K562 (cell line): Measurements from ENCODE around the gene EPS8. TPM values are rescaled to one million over a fixed set of nuclear protein-coding genes. Genes with fewer than 3 reads are reported as not detected.

Experiments used
- ATAC-seq: fragments of 200-7000 bp; cut with Tn5 transposase; 3 replicates; pipeline ENCODE4 v1.9.1; 2020; ENCODE audit warnings: moderate library complexity
- BruUV-seq: library from RNA; stranded (reverse); fragments of 400-500 nt; replicated peaks from 2 replicates; lab custom pipeline; 2021; lab: Mats Ljungman, UMichigan
- CTCF ChIA-PET: fragments of 300-600 bp; formaldehyde crosslinking; extraction: SDS; loops from one replicate; lab custom pipeline; 2021; ENCODE audit warnings: low intra/inter-chr PET ratio; lab: Yijun Ruan, JAX
- POLR2A ChIA-PET: fragments of 300-600, 350-650 bp; sonication (Branson Sonifier 250); formaldehyde crosslinking; extraction: SDS; loops from one replicate; lab custom pipeline; 2021; ENCODE audit warnings: antibody characterized with exemption, inconsistent platforms; lab: Yijun Ruan, JAX
- DNase-seq, 4 experiments: peaks; one replicate each; pipeline versions ENCODE4 v3.0.0 to v3.0.0-alpha.2; 2011 to 2018; ENCODE audit warnings: low spot score in 3 of 4, mixed read lengths in 3 of 4; ENCODE audit errors: extremely low read depth in 1 of 4
- FAIRE-seq: peaks from 2 replicates; lab custom pipeline; 2011; peaks lifted over from hg19 to GRCh38; lab: Jason Lieb, UNC
- H2AFZ ChIP-seq: 2 replicates; pipeline ENCODE4 v1.6.0; 2011; ENCODE audit warnings: low read depth, low read length, control low read depth, inconsistent platforms
- H3K27ac ChIP-seq: fragments of 200-600 bp; 3 replicates; pipeline ENCODE4 v1.8.0; 2011; ENCODE audit warnings: low read depth, mild to moderate bottlenecking, control low read depth, inconsistent platforms, low read length, moderate library complexity, mixed read lengths; ENCODE audit errors: extremely low read depth
- H3K27me3 ChIP-seq, 2 experiments: fragments of 300-600 bp in 1 of 2; 2 replicates in 1 of 2; 3 replicates in 1 of 2; pipeline versions ENCODE4 v1.6.0 to v1.8.0; 2011; ENCODE audit warnings: inconsistent platforms in 2 of 2, low read length in 2 of 2, mild to moderate bottlenecking in 1 of 2, mixed read lengths in 1 of 2, moderate library complexity in 1 of 2; ENCODE audit not compliant: control insufficient read depth in 2 of 2, insufficient read depth in 2 of 2
- H3K36me3 ChIP-seq: fragments of 300-600 bp; 3 replicates; pipeline ENCODE4 v1.8.0; 2011; ENCODE audit warnings: mild to moderate bottlenecking, low read length, inconsistent platforms; ENCODE audit not compliant: control insufficient read depth, insufficient read depth
- H3K4me1 ChIP-seq, 2 experiments: fragments of 200-600 bp in 1 of 2; replicated peaks in 1 of 2; 2 replicates in 1 of 2; 3 replicates in 1 of 2; pipeline versions ENCODE4 v1.5.1 to v1.8.0; 2011; ENCODE audit warnings: inconsistent platforms in 2 of 2, low read length in 2 of 2, mild to moderate bottlenecking in 1 of 2, mixed read lengths in 1 of 2, moderate library complexity in 1 of 2; ENCODE audit not compliant: control insufficient read depth in 2 of 2, insufficient read depth in 2 of 2
- H3K4me2 ChIP-seq: 2 replicates; pipeline ENCODE4 v1.6.1; 2011; ENCODE audit warnings: low read length, control low read depth, inconsistent platforms, mixed read lengths; ENCODE audit not compliant: insufficient read depth
- H3K4me3 ChIP-seq: fragments of 200-600 bp; sonication (generic), shearing (Covaris generic); 2 replicates; pipeline ENCODE4 v1.5.1; 2016; ENCODE audit warnings: control low read depth, inconsistent platforms
- H3K79me2 ChIP-seq: fragments of 200-600 bp; 3 replicates; pipeline ENCODE4 v1.8.0; 2011; ENCODE audit warnings: low read length, inconsistent platforms; ENCODE audit not compliant: control insufficient read depth, insufficient read depth
- H3K9ac ChIP-seq, 2 experiments: 2 replicates each; pipeline versions ENCODE4 v1.6.0 to v1.6.1; 2011; ENCODE audit warnings: low read depth in 2 of 2, low read length in 2 of 2, control low read depth in 1 of 2, inconsistent platforms in 1 of 2, mild to moderate bottlenecking in 1 of 2, mixed read lengths in 1 of 2; ENCODE audit not compliant: insufficient read depth in 1 of 2
- H3K9me1 ChIP-seq: one replicate; pipeline ENCODE4 v1.6.0; 2011; ENCODE audit warnings: inconsistent platforms, mild to moderate bottlenecking, low read length, moderate library complexity; ENCODE audit not compliant: control insufficient read depth, insufficient read depth
- H3K9me3 ChIP-seq: replicated peaks from 2 replicates; pipeline ENCODE4 v1.5.1; 2011; ENCODE audit warnings: low read depth, low read length, inconsistent platforms; ENCODE audit not compliant: control insufficient read depth, insufficient read depth
- H4K20me1 ChIP-seq: replicated peaks from 2 replicates; pipeline ENCODE4 v1.6.1; 2011; ENCODE audit warnings: low read length, inconsistent platforms, mixed read lengths; ENCODE audit not compliant: control insufficient read depth, insufficient read depth
- ARNT ChIP-seq, 2 experiments: fragments of 450-650 bp; IDR thresholded peaks; 2 replicates each; pipeline ENCODE4 v1.6.1; 2016; ENCODE audit warnings: mild to moderate bottlenecking in 1 of 2
- BCL6 ChIP-seq: fragments of 250-450 bp; sonication (Bioruptor Pico); IDR thresholded peaks from 2 replicates; pipeline ENCODE4 v1.4.0; 2020
- BHLHE40 ChIP-seq: IDR thresholded peaks from 2 replicates; pipeline ENCODE4 v1.6.1; 2011; ENCODE audit warnings: low read length, improper control_type of control experiment
- DMBX1 ChIP-seq: fragments of 250-450 bp; sonication (Bioruptor Pico); IDR thresholded peaks from 2 replicates; pipeline ENCODE4 v1.8.0; 2022; ENCODE audit warnings: inconsistent platforms, mild to moderate bottlenecking, moderate library complexity, borderline replicate concordance
- EGR1 ChIP-seq: fragments of 450-650 bp; conservative IDR thresholded peaks from 2 replicates; pipeline ENCODE4 v1.6.1; 2017; ENCODE audit warnings: mild to moderate bottlenecking
- ETV6 ChIP-seq, 3 experiments: fragments of 150-350 bp in 1 of 3; sonication (generic) in 1 of 3; formaldehyde crosslinking in 1 of 3; IDR thresholded peaks; 2 replicates each; pipeline versions ENCODE4 v1.6.1 to v1.8.0; 2014 to 2022; ENCODE audit warnings: borderline replicate concordance in 2 of 3, low read depth in 2 of 3, antibody characterized with exemption in 1 of 3, low read length in 1 of 3, mild to moderate bottlenecking in 1 of 3, missing genetic modification reagents in 1 of 3
- FOXA3 ChIP-seq, 2 experiments: fragments of 450-650 bp in 1 of 2; sonication (generic) in 1 of 2; formaldehyde crosslinking; IDR thresholded peaks in 1 of 2; conservative IDR thresholded peaks in 1 of 2; 2 replicates each; pipeline versions ENCODE4 v1.4.0 to v1.8.0; 2020 to 2022; ENCODE audit warnings: mild to moderate bottlenecking in 2 of 2, missing genetic modification reagents in 1 of 2
- GATA2 ChIP-seq: sonication (generic); formaldehyde crosslinking; IDR thresholded peaks from 2 replicates; pipeline ENCODE4 v1.4.0; 2020; ENCODE audit warnings: mild to moderate bottlenecking, missing genetic modification reagents
- HIVEP1 ChIP-seq: fragments of 250-450 bp; sonication (Bioruptor Pico); IDR thresholded peaks from 2 replicates; pipeline ENCODE4 v1.4.0; 2020; ENCODE audit warnings: mild to moderate bottlenecking
- HSF4 ChIP-seq: fragments of 250-450 bp; sonication (Bioruptor Pico); IDR thresholded peaks from 2 replicates; pipeline ENCODE4 v2.1.2; 2022; ENCODE audit warnings: mild to moderate bottlenecking, moderate library complexity, borderline replicate concordance
- OTX1 ChIP-seq: fragments of 450-650 bp; formaldehyde crosslinking; IDR thresholded peaks from 2 replicates; pipeline ENCODE4 v1.4.0; 2022; ENCODE audit warnings: mild to moderate bottlenecking
- SMAD2 ChIP-seq: fragments of 150-350 bp; IDR thresholded peaks from 2 replicates; pipeline ENCODE4 v1.6.1; 2014; ENCODE audit warnings: low read depth, mild to moderate bottlenecking, low read length
- SMARCB1 ChIP-seq: IDR thresholded peaks from 2 replicates; pipeline ENCODE4 v1.6.1; 2011; ENCODE audit warnings: improper control_type of control experiment, low read depth; ENCODE audit not compliant: insufficient read length
- TRIM28 ChIP-seq: fragments of 450-650 bp; IDR thresholded peaks from 2 replicates; pipeline ENCODE4 v1.6.1; 2017
- ZKSCAN8 ChIP-seq: fragments of 200-800 bp; sonication (Bioruptor generic); IDR thresholded peaks from 2 replicates; pipeline ENCODE4 v1.6.1; 2016; ENCODE audit warnings: missing genetic modification characterization, missing compliant biosample characterization
- ZNF561 ChIP-seq: fragments of 450-650 bp; formaldehyde crosslinking; conservative IDR thresholded peaks from 2 replicates; pipeline ENCODE4 v1.4.0; 2020; ENCODE audit warnings: mild to moderate bottlenecking, moderate library complexity
- ZNF695 ChIP-seq: fragments of 450-650 bp; formaldehyde crosslinking; IDR thresholded peaks from 2 replicates; pipeline ENCODE4 v1.4.0; 2020; ENCODE audit warnings: mild to moderate bottlenecking, moderate library complexity
- WGBS: fragments of 100-300 bp; shearing (Covaris generic); methylation state at CpG from one replicate; pipeline ENCODE4 v1.1.6; 2016; ENCODE audit warnings: low coverage, mixed read lengths; ENCODE audit not compliant: insufficient coverage; ENCODE audit errors: missing lambda C conversion rate; 5-methylcytosine and 5-hydroxymethylcytosine counted together
- in situ Hi-C: fragments of 300-500 bp; cut with MboI; formaldehyde crosslinking; loops from 4 replicates; pipeline ENCODE4 v1.15.0; 2018; ENCODE audit warnings: inconsistent platforms, mixed read lengths
- intact Hi-C: fragments of 100-400 bp; cut with micrococcal nuclease; formaldehyde crosslinking; loops from 2 replicates; pipeline ENCODE4 v1.14.2; 2022
- polyA plus RNA-seq, 8 experiments: library from polyadenylated mRNA; depleted of rRNA in 4 of 8; stranded (reverse) in 5 of 8; unstranded in 3 of 8; fragments of >200 nt; fragmentation: Nextera tagmentation in 2 of 8; fragmentation: Illumina TruSeq in 1 of 8; extraction: Ambion mirVana in 2 of 8; extraction: Trizol in 1 of 8; gene quantifications; 2 replicates each; pipeline versions ENCODE4 v1.2.1 to v1.2.3, GENCODE V29; 2011 to 2014; ENCODE audit warnings: inconsistent platforms in 1 of 8, missing spikeins in 1 of 8
- total RNA-seq, 7 experiments: library from RNA; depleted of rRNA in 6 of 7; stranded (reverse); fragments of >200 nt in 6 of 7; fragmentation: Illumina TruSeq in 2 of 7; extraction: Trizol in 2 of 7; gene quantifications; 2 replicates each; pipeline versions ENCODE4 v1.2.1 to v1.2.3, GENCODE V29; 2011 to 2021; ENCODE audit warnings: low replicate concordance in 1 of 7
- TF ChIP-seq, protein P1 (sequence below): sonication (generic); formaldehyde crosslinking; IDR thresholded peaks from 2 replicates; pipeline ENCODE4 v1.8.0; 2022; ENCODE audit warnings: missing genetic modification reagents, mild to moderate bottlenecking, borderline replicate concordance
- TF ChIP-seq, protein P2 (sequence below): fragments of 250-450 bp; sonication (Bioruptor Pico); IDR thresholded peaks from 2 replicates; pipeline ENCODE4 v1.9.0; 2021; ENCODE audit warnings: mild to moderate bottlenecking
- TF ChIP-seq, protein P3 (sequence below), 2 experiments: fragments of 150-350 bp in 1 of 2; IDR thresholded peaks; 2 replicates each; pipeline ENCODE4 v1.6.1; 2012 to 2016; ENCODE audit warnings: low read depth in 2 of 2, low read length in 2 of 2, mild to moderate bottlenecking in 1 of 2, moderate library complexity in 1 of 2

The EPS8 gene
- total and polyA plus RNA-seq, 9 of the 15 experiments (the other 6 are each of a cell fraction or from before 2014, with no cell fraction given), result 0.10 to 1.9 (median 0.33) TPM

DNA sequence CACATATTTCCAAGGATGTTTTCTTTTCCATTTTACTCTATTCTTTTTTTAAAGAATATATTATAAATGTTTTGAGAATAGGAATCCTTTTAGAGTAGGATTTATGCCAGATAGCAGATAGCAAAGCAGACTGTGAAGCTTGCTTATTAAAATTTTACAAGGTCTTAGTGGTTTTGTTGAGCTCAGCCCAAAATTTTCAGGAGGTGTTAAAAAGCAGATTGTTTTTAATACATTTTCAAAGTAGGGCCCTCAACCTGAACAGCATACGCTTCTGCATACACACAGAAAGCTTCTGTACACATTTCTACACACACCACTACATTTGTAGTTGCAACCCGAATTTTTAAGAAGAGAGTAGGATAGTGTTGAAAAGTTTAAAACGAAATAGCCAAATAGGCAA lies 151.0 kb downstream of the EPS8 start:
- Histone ChIP-seq H3K36me3 (no peaks in the 10 kb centered on the region), H3K9me3 (no peaks in the 10 kb centered on the region), H3K79me2 (no peaks in the 10 kb centered on the region), H3K9ac (no peak overlapping the region), H3K4me3 (no peak overlapping the region), H4K20me1 (no peaks in the 10 kb centered on the region), H3K9me1 (no peaks in the 10 kb centered on the region), H3K4me1 (no peaks in the 10 kb centered on the region), H3K27me3 (no peaks in the 10 kb centered on the region), H2AFZ (no peak overlapping the region), H3K27ac (no peak overlapping the region), H3K4me2 (no peak overlapping the region)
- ATAC-seq (no peak), FAIRE-seq (no peak), DNase-seq (no peak)
- intact Hi-C loops, result no loop called here
- no TSS peak for BruUV-seq
- ChIA-PET CTCF (no interaction called here), POLR2A (no interaction called here)
- in situ Hi-C loops, result no loop called here
- WGBS, result 0% methylated on average over 3 of the region's 3 CpGs
- TF ChIP-seq SMARCB1 (no peak), BCL6 (CRISPR knock-in tag) (no peak), ETV6 (IDR thresholded peaks at IDR 0.05; ENCODE audit: borderline replicate concordance in 1 of 2, low read depth in 2 of 2, low read length in 1 of 2) (no peak), ETV6 (CRISPR knock-in tag; IDR thresholded peaks at IDR 0.05; ENCODE audit: borderline replicate concordance) (no peak), ARNT (IDR thresholded peaks at IDR 0.05) (no peak), DMBX1 (CRISPR knock-in tag) (no peak), FOXA3 (CRISPR knock-in tag; conservative IDR thresholded peaks at IDR 0.05 in 1 of 2, IDR thresholded peaks at IDR 0.05 in 1 of 2) (no peak), GATA2 (no peak), HIVEP1 (CRISPR knock-in tag) (no peak), OTX1 (CRISPR knock-in tag) (no peak), HSF4 (CRISPR knock-in tag) (no peak), ZKSCAN8 (CRISPR knock-in tag) (no peak), ZNF561 (CRISPR knock-in tag) (no peak), TRIM28 (no peak), EGR1 (no peak), BHLHE40 (no peak), SMAD2 (no peak), ZNF695 (CRISPR knock-in tag) (no peak)
- TF ChIP-seq, protein P1, sequence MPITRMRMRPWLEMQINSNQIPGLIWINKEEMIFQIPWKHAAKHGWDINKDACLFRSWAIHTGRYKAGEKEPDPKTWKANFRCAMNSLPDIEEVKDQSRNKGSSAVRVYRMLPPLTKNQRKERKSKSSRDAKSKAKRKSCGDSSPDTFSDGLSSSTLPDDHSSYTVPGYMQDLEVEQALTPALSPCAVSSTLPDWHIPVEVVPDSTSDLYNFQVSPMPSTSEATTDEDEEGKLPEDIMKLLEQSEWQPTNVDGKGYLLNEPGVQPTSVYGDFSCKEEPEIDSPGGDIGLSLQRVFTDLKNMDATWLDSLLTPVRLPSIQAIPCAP (CRISPR knock-in tag), result no peak
- TF ChIP-seq, protein P2, sequence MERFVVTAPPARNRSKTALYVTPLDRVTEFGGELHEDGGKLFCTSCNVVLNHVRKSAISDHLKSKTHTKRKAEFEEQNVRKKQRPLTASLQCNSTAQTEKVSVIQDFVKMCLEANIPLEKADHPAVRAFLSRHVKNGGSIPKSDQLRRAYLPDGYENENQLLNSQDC (CRISPR knock-in tag), result no peak
- TF ChIP-seq, protein P3, sequence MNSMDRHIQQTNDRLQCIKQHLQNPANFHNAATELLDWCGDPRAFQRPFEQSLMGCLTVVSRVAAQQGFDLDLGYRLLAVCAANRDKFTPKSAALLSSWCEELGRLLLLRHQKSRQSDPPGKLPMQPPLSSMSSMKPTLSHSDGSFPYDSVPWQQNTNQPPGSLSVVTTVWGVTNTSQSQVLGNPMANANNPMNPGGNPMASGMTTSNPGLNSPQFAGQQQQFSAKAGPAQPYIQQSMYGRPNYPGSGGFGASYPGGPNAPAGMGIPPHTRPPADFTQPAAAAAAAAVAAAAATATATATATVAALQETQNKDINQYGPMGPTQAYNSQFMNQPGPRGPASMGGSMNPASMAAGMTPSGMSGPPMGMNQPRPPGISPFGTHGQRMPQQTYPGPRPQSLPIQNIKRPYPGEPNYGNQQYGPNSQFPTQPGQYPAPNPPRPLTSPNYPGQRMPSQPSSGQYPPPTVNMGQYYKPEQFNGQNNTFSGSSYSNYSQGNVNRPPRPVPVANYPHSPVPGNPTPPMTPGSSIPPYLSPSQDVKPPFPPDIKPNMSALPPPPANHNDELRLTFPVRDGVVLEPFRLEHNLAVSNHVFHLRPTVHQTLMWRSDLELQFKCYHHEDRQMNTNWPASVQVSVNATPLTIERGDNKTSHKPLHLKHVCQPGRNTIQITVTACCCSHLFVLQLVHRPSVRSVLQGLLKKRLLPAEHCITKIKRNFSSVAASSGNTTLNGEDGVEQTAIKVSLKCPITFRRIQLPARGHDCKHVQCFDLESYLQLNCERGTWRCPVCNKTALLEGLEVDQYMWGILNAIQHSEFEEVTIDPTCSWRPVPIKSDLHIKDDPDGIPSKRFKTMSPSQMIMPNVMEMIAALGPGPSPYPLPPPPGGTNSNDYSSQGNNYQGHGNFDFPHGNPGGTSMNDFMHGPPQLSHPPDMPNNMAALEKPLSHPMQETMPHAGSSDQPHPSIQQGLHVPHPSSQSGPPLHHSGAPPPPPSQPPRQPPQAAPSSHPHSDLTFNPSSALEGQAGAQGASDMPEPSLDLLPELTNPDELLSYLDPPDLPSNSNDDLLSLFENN (IDR thresholded peaks at IDR 0.05; ENCODE audit: low read depth in 2 of 2, low read length in 2 of 2), result no peak
